ENCODE results near the gene ACBD4. TPM values are rescaled to one million over a fixed set of nuclear protein-coding genes. Genes with fewer than 3 reads are reported as not detected.

The ACBD4 gene
- total RNA-seq, 1 donor from 2014 or later: 90.3 TPM

- DNase-seq (ENCODE audit: low spot score) (no peak), ATAC-seq (no peak)
Measured at GRCh38 chr17:45104029-45104428, 31.5 kb upstream of the ACBD4 start.

GRCh38 chr17:45104497-45104896 is 31.0 kb upstream of the ACBD4 start:
- DNase-seq (ENCODE audit: low spot score) (no peak), ATAC-seq (no peak)

GRCh38 chr17:45104907-45105624 is 30.4 kb upstream of the ACBD4 start:
- ATAC-seq (no peak), DNase-seq (ENCODE audit: low spot score) (no peak)

GRCh38 chr17:45106096-45106495 is 29.4 kb upstream of the ACBD4 start:
- DNase-seq (ENCODE audit: low spot score): no peak
- ATAC-seq: no peak

- no peak for ATAC-seq
- no peak for DNase-seq (ENCODE audit: low spot score)
Measured at GRCh38 chr17:45106582-45106981, 28.9 kb upstream of the ACBD4 start.

- no peak for ATAC-seq
- DNase-seq (ENCODE audit: low spot score): no peak
Measured at GRCh38 chr17:45107293-45108010, 28.0 kb upstream of the ACBD4 start.

- DNase-seq (ENCODE audit: low spot score) (no peak), ATAC-seq (no peak)
Measured at GRCh38 chr17:45108051-45108450, 27.4 kb upstream of the ACBD4 start.

GRCh38 chr17:45108595-45109521 is 26.6 kb upstream of the ACBD4 start:
- peak; percentile 48 for ATAC-seq
- no peak for DNase-seq (ENCODE audit: low spot score)

- ATAC-seq (peak; percentile 23), DNase-seq (ENCODE audit: low spot score) (no peak)
Measured at GRCh38 chr17:45110676-45111611, 24.5 kb upstream of the ACBD4 start.

- DNase-seq (ENCODE audit: low spot score) (no peak), ATAC-seq (no peak)
Measured at GRCh38 chr17:45111850-45112249, 23.6 kb upstream of the ACBD4 start.

- ATAC-seq: no peak
- DNase-seq (ENCODE audit: low spot score): no peak
Measured at GRCh38 chr17:45112559-45113423, 22.7 kb upstream of the ACBD4 start.

- peak; percentile 14 for ATAC-seq
- DNase-seq (ENCODE audit: low spot score): no peak
Measured at GRCh38 chr17:45113424-45113754, 22.1 kb upstream of the ACBD4 start.

- ATAC-seq: no peak
- DNase-seq (ENCODE audit: low spot score): no peak
Measured at GRCh38 chr17:45114117-45114932, 21.2 kb upstream of the ACBD4 start.

GRCh38 chr17:45115015-45115625 is 20.4 kb upstream of the ACBD4 start:
- ATAC-seq (no peak), DNase-seq (ENCODE audit: low spot score) (no peak)

GRCh38 chr17:45115871-45116270 is 19.6 kb upstream of the ACBD4 start:
- ATAC-seq (no peak), DNase-seq (ENCODE audit: low spot score) (no peak)

- DNase-seq (ENCODE audit: low spot score): no peak
- no peak for ATAC-seq
Measured at GRCh38 chr17:45116434-45117016, 19.0 kb upstream of the ACBD4 start.

GRCh38 chr17:45117334-45117733 is 18.2 kb upstream of the ACBD4 start:
- no peak for ATAC-seq
- DNase-seq (ENCODE audit: low spot score): no peak

Data from left lobe of liver (tissue), 2 donors.